Muscle layer of colon (tissue), 2 donors: ENCODE results near the gene PHLDA2.
A peak's percentile ranks its signal among the peaks of the same experiment; 100 is the strongest.

Source experiments
- H3K27ac ChIP-seq: one replicate; pipeline ENCODE4 v1.7.0; 2013; ENCODE audit warnings: low read depth, mild to moderate bottlenecking, low read length, moderate library complexity
- H3K27me3 ChIP-seq, 2 donors: one replicate each; pipeline ENCODE4 v1.7.0; 2013; ENCODE audit warnings: low read length in 2 of 2, mild to moderate bottlenecking in 2 of 2; ENCODE audit not compliant: insufficient read depth in 2 of 2, control insufficient read depth in 1 of 2
- H3K36me3 ChIP-seq: one replicate; pipeline ENCODE4 v1.7.0; 2013; ENCODE audit warnings: mild to moderate bottlenecking, low read length; ENCODE audit not compliant: insufficient read depth
- H3K4me1 ChIP-seq: one replicate; pipeline ENCODE4 v1.7.0; 2013; ENCODE audit warnings: mild to moderate bottlenecking, low read length; ENCODE audit not compliant: insufficient read depth
- H3K4me3 ChIP-seq, 2 donors: one replicate each; pipeline ENCODE4 v1.7.0; 2013; ENCODE audit warnings: low read length in 2 of 2, low read depth in 1 of 2, mild to moderate bottlenecking in 1 of 2, moderate library complexity in 1 of 2
- H3K9ac ChIP-seq: one replicate; pipeline ENCODE4 v1.7.0; 2013; ENCODE audit warnings: low read length
- H3K9me3 ChIP-seq: one replicate; pipeline ENCODE4 v1.7.0; 2013; ENCODE audit warnings: mild to moderate bottlenecking, low read length
- donor health status: abdominal sarcoma.
- donor health status: Adenocarcinoma of cecum.

Gene PHLDA2

DNA sequence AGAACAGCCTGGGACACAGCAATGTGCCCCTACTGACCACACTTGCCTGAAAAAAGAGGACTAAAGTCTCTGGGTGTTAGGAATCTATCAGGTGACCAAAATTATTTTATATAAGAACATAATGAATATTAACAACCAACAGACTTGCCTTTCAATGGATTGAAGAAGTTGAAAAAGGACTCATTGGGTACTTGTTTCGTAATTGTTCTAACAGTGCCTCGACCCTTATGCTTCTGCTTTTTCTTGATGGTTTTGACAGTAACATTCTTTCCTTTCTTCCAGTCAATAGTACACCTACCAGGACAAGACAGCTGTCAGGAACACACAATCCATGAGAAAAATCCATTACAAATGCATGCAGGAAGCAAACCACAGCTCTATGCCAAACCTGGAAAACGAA, 29.0 kb upstream of the PHLDA2 start:
- peaks cover 90% of the 10 kb centered on the region for H3K36me3 ChIP-seq
- H3K9me3 ChIP-seq = no peaks in the 10 kb centered on the region
- H3K9ac ChIP-seq = no peak overlapping the region
- H3K4me1 ChIP-seq = no peaks in the 10 kb centered on the region
- no peaks in the 10 kb centered on the region for H3K27me3 ChIP-seq
- no peak overlapping the region for H3K4me3 ChIP-seq
- H3K27ac ChIP-seq = no peak overlapping the region

DNA sequence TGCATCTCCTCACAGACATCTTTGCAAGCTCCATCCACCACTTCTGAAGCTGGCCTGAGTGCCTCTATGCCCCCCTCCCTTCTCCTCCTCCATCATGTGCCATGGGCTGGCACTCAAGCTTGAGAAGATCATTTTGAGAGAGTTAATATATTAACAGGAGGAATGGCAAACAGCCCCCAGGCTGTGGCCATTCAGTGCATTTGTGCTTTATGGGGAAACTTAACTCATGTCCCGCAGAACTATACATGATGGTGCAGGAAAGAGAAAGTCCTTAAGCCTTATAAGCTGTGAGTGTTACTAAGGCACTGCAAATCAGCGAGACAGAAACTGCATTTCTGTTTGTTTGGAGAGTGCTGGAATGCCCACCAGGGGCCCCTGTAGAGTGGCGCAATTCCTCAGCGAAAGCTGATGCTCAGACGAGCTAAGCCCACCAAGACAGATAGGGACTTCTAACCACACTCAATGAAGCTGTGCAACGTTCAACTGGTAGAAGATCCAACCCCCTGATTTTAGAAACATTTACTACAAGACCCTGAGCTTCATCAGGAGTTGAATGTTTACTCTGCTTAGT, 26.8 kb upstream of the PHLDA2 start:
- no peak overlapping the region for H3K4me3 ChIP-seq
- H3K36me3 ChIP-seq = peaks cover 96% of the 10 kb centered on the region
- H3K9me3 ChIP-seq = no peaks in the 10 kb centered on the region
- H3K9ac ChIP-seq = no peak overlapping the region
- H3K27me3 ChIP-seq = no peaks in the 10 kb centered on the region
- no peak overlapping the region for H3K27ac ChIP-seq
- no peaks in the 10 kb centered on the region for H3K4me1 ChIP-seq

DNA sequence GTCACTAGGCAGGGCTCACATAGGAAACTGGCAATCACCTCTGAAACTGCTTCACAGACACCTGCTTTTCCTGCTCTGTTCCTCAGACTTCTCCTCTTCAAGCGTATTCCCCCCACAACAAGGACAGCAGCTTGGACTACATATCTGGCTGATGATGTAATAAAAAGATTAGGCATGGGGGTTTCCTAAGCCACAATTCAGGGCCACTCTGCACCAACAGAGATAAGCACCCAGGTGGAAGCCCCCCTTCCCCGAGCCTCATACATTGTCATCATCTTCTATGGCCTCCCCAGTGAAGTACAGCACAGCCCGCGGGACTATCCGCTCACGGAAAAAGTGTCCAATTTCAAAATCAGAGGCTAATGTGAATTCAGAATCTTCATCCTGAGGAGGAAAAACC, 25.0 kb upstream of the PHLDA2 start:
- Histone ChIP-seq H3K36me3 (peaks cover 91% of the 10 kb centered on the region), H3K9me3 (no peaks in the 10 kb centered on the region), H3K9ac (no peak overlapping the region), H3K27me3 (no peaks in the 10 kb centered on the region), H3K4me3 (no peak overlapping the region), H3K4me1 (no peaks in the 10 kb centered on the region), H3K27ac (no peak overlapping the region)

DNA sequence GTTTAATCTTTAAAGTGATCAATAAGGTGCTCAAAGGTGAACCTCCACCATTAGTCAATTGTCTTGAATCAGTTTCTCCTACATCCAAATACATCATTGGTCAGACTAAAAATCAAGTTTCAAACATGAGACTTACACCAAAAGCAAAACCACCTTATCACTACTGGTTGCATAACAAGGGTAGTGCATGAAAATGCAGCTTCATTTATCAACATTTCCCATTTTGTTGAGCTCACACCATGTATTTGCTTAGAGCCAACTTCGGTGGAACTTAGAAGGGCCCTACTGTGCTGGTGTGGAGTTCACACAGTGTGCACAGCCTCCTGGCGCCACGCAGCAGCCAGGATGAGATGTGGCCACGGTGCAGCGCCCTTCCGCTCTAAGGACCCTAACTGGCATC, 23.1 kb upstream of the PHLDA2 start:
- no peaks in the 10 kb centered on the region for H3K9me3 ChIP-seq

DNA sequence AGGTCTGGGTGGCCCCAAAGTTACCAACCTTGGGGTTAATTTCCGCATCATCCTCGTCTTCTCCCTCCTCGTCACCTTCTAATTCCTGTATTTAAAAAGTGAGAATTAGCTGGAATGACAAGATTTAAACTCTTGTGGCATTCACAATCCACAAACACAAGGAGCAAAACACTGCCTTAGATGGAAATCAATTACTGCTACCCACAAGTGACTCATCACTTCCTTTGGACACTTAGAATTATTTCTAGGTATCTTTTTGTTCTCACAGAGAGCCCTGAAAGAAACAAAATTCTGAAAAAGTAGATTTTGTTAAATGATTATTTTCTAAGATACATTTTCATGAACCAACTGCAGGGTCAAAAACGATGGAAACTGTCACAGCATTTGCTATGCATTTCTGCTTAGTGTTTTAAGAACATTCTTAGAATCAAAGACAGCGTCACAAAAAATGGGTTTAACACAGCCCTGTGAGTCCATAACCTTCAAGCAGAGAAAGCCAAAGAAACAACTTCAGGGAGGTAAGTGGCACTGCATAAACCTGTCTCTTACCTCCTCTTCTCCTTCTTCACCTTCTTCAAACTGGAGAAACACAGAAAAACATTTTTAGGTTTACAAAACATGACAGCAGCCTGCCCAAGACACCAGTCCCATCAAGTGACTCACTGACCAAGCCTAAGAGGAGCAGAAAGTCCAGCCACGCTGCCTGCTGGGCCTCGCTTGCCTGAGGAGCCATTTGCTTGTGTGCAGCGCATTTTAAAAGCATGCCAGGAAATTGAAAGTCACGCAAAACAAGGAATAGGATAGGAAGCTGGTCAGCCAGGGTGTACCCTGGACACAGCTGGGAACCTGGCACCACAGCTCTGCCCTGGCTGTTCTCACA, 22.3 kb upstream of the PHLDA2 start:
- Histone ChIP-seq H3K27me3 (no peaks in the 10 kb centered on the region), H3K27ac (no peak overlapping the region), H3K9ac (no peak overlapping the region), H3K36me3 (peaks cover 87% of the 10 kb centered on the region), H3K4me3 (no peak overlapping the region), H3K4me1 (no peaks in the 10 kb centered on the region), H3K9me3 (no peaks in the 10 kb centered on the region)

More for the DNA sequence above, 23.1 kb upstream of the PHLDA2 start:
- H3K36me3 ChIP-seq = peaks cover 91% of the 10 kb centered on the region
- no peak overlapping the region for H3K9ac ChIP-seq
- no peaks in the 10 kb centered on the region for H3K4me1 ChIP-seq
- H3K27me3 ChIP-seq = no peaks in the 10 kb centered on the region
- no peak overlapping the region for H3K27ac ChIP-seq
- H3K4me3 ChIP-seq = no peak overlapping the region

DNA sequence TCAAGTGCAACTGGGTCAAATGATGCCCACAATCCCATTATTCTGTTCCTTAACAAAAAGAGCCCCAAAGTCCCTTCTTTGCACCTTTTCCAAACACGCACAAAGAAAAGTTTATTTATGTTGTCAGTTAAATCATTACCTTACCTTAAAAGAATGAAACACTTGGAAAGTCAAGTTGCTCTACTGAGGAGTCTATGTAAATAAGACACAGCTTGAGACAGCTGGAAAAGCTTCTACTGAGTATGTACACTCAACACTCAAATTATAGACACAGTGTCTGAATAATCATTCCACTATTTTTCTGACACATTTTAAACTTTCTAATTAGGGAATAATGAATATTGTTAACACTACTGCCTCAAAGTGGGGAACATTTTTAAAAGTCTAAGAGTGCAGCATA, 21.6 kb upstream of the PHLDA2 start:
- Histone ChIP-seq H3K4me1 (peaks cover 6% of the 10 kb centered on the region), H3K9me3 (no peaks in the 10 kb centered on the region), H3K9ac (no peak overlapping the region), H3K4me3 (no peak overlapping the region), H3K27me3 (no peaks in the 10 kb centered on the region), H3K27ac (no peak overlapping the region), H3K36me3 (peaks cover 80% of the 10 kb centered on the region)

DNA sequence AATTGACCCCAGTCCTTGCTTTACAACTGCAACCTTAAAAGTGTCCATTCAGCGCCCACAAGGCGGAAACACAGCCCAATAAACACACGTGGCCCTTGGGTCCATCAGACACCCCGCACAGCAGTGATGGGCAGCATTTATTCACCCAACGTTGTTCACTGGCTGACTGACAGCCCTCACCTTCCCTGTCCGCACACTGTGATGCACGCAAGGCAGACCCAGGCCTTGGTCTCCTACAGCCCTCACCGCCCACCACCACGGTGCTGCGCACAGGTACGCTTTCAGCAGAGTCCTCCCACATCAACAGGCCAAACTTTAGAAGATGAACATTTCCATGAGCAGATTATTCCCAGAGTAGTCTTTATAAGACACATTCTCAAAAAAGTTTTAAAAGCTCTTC, 20.7 kb upstream of the PHLDA2 start:
- Histone ChIP-seq H3K9me3 (no peaks in the 10 kb centered on the region), H3K9ac (no peak overlapping the region), H3K36me3 (peaks cover 73% of the 10 kb centered on the region), H3K27ac (no peak overlapping the region), H3K4me1 (peaks cover 14% of the 10 kb centered on the region), H3K27me3 (no peaks in the 10 kb centered on the region), H3K4me3 (no peak overlapping the region)

DNA sequence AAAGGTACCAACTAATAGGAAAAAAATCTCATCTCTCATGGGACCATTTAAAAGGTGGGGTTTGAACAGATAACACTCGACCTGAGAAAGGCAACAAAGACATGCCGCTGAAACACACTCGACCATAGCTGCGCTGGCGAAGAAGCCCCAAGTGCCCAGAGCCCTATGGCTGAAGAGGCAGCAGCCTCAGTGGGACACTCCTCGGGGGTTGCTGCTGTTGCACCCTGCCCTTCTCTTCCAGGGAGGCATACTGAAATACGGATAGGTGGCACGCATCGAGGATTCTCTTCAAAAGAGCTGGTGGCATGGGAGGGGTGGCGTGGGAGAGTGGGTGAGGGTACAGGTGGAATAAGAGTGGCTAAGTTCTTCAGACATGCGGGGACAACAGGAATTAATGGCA, 18.5 kb upstream of the PHLDA2 start:
- Histone ChIP-seq H3K36me3 (peaks cover 58% of the 10 kb centered on the region), H3K4me1 (peaks cover 16% of the 10 kb centered on the region)

DNA sequence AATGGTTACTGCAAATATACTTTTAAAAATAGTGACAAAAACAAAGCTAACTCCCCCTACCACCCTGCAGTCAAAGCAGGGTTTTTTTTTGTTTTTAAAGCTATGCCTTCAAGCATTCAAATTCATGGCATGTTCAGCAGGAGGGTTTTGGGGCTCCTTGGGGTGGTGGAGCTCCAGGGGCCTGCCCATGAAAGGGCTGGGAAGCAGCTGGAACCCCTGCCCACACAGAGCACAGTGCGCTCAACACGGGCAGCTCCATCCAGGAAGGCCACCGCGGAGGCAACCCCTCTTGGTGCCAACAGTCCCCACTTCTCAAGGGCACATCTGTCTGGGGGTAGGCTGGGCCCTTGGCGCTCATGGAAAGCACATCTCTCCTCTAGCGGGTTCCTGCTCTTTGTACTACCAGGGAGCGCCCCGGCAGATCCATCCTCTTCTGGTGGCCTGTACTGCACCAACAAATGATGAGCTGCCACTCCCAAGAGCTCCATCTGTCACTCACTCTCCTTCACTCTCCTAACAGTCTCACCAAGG, 16.6 kb upstream of the PHLDA2 start:
- Histone ChIP-seq H3K4me1 (peaks cover 16% of the 10 kb centered on the region), H3K27me3 (no peaks in the 10 kb centered on the region), H3K9ac (no peak overlapping the region), H3K4me3 (no peak overlapping the region), H3K36me3 (peaks cover 38% of the 10 kb centered on the region), H3K27ac (no peak overlapping the region), H3K9me3 (no peaks in the 10 kb centered on the region)

More for the DNA sequence above, 18.5 kb upstream of the PHLDA2 start:
- no peak overlapping the region for H3K9ac ChIP-seq
- no peaks in the 10 kb centered on the region for H3K9me3 ChIP-seq
- no peak overlapping the region for H3K4me3 ChIP-seq
- H3K27me3 ChIP-seq = no peaks in the 10 kb centered on the region
- H3K27ac ChIP-seq = no peak overlapping the region

DNA sequence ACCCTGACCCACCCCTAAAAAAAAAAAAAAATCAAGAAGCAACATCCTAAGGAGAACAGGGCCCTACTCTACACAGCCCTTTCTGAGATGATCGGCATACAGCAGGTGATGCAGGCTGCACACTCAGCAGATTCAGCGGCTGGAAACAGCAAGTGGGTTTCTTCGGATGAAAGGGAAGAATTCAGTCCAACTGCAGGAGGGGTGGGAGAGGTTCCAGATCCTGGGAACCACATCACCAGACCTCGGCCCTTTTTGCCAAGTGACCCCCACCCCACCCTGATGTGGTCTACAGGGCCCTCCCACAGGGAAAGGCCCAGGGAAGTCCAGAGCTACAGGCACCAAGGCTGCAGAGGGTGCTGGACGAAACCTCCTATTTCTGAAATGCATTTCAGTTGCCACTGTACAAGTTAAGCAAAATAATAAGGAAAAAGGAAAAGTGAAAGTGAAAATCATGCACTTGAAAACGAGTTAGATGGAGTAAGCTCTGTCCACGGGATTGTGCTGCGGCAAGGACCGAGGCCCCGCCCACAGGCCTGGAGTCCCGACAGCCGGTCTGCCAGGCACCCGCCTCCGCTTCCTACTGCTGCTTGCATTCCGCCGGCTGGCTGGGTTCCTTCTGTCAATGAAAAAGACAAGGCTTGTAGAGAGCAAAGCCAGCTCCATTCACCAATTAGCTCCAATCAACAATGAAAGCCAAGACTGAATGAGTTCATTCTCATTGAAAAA, 16.0 kb upstream of the PHLDA2 start:
- Histone ChIP-seq H3K4me1 (peaks cover 16% of the 10 kb centered on the region), H3K36me3 (peaks cover 32% of the 10 kb centered on the region), H3K9me3 (no peaks in the 10 kb centered on the region), H3K27ac (peak overlapping the region; percentile 59), H3K9ac (no peak overlapping the region), H3K4me3 (peak overlapping the region in 1 of 2 donors; percentile 71), H3K27me3 (no peaks in the 10 kb centered on the region)

DNA sequence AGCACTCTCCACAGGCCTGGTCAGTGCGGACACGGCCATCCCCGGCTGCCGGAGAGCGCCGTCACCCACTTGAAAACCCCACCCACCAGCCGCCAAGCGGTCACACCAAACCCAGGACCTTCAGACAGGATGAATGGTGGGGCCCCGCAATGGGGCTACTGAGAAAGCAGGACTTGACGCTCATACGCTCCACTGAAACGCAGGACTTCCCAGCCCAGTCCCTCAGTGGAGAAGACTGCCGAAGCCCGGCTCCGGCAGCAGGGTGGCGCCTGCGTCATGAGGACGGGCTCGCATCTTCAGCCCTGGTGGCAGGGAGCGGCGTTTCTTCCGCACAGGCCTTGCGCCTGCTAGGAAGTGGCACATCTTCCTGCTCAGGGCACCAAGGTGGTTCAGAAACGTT, 15.3 kb upstream of the PHLDA2 start:
- Histone ChIP-seq H3K27ac (no peak overlapping the region), H3K36me3 (peaks cover 28% of the 10 kb centered on the region), H3K9me3 (no peaks in the 10 kb centered on the region), H3K27me3 (no peaks in the 10 kb centered on the region), H3K4me3 (peak overlapping the region in 1 of 2 donors; percentile 71), H3K4me1 (peaks cover 16% of the 10 kb centered on the region), H3K9ac (no peak overlapping the region)
